Suppressor macrophage treated with lipopolysaccharide for 4 hours (primary cell): ENCODE results near the gene GIMAP8.
"Not testable (repeated sequence)": the region's sequence is repeated elsewhere in the genome, so short reads cannot be mapped to it uniquely, and the experiment has no call there.

Source experiments
- DNase-seq: peaks from one replicate; pipeline ENCODE4 v3.0.0-alpha.2; 2020

Gene GIMAP8

DNA sequence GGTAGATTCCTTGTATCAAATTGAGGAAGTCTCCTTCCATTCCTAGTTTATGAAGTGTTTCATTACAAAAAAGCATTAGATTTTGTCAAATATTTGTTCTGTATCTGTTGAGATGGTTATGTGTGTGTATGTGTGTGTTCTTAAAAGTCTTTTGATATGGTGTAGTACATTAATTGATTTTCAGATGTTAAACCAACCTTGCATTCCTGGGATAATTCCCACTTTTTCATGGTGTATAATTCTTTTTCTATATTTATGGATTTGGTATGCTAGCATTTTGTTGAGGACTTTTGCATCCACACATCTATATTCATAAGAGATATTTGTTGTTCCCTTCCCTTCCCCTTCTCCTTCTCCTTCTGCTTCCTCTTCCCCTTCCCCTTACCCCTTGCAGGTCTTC, 8.9 kb upstream of the GIMAP8 start:
- DNase-seq = no peak

- no peak for DNase-seq
Measured at GRCh38 chr7:150442811-150443210, 7.6 kb upstream of the GIMAP8 start.

DNA sequence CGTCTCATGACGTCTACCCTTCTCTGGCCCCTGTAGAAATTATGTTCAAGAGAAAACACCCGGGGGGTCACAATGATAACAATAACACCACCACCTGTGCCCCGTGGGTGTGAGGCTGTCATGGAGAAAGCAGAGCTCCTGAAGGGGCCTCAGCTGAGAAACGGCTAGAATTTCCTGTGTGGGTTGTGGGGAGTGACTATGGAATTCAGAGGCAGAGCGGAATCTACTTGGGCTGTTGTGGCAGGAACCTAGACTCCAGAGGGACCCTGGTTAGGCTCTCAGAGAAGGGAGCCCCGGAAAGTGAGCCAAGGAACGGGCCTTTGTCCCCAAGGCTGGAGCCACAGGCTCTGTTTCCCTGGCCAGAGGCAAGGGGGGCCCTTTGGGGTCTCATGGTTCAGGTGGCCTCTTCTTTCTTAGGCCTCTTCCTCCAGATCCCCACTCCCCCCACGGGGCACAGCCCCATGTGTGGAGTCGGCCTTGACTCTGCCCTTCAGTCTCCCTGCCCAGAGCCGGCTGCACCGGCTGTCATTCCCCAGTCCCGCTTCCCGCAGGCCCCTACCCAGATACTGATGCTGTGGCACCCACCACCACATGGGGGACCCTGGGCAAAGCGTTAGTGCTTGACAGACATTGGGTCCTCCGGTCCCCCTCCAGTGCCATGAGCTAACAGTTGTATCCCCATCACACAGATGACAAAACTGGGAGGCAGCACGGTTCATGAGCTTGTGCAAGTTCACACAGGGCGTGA, 6.5 kb upstream of the GIMAP8 start:
- DNase-seq = no peak

- DNase-seq = no peak
Measured at GRCh38 chr7:150444674-150445365, 5.6 kb upstream of the GIMAP8 start.

DNA sequence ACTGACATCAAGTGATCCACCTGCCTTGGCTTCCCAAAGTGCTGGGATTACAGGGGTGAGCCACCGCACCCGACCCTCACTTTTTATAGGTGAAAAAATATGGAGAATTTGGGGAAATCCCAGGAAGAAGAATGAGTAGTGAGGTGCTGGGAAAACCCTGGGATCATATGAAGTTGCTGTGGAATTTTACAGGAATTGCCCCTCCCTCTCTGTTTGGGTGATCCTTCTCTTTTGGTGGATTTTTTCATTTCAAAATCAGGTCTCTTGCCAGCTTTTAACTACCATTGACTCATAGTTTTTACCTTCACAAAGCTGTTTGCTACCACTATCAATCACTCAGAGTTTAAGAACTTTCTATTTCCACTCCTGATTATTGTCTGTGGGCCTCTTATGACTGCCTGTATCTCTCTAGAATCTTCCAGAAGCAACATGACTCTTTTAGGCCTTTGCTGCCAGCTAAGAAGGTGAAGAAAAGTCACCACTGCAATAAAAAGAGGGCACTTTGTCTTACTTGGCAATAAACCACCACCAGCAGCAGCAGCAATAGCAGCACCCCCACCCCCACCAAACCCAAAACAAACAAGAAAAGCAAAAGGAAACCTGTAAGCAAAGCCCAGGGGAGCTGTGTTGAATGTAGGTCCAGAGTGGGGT, 4.0 kb upstream of the GIMAP8 start:
- no peak for DNase-seq

DNA sequence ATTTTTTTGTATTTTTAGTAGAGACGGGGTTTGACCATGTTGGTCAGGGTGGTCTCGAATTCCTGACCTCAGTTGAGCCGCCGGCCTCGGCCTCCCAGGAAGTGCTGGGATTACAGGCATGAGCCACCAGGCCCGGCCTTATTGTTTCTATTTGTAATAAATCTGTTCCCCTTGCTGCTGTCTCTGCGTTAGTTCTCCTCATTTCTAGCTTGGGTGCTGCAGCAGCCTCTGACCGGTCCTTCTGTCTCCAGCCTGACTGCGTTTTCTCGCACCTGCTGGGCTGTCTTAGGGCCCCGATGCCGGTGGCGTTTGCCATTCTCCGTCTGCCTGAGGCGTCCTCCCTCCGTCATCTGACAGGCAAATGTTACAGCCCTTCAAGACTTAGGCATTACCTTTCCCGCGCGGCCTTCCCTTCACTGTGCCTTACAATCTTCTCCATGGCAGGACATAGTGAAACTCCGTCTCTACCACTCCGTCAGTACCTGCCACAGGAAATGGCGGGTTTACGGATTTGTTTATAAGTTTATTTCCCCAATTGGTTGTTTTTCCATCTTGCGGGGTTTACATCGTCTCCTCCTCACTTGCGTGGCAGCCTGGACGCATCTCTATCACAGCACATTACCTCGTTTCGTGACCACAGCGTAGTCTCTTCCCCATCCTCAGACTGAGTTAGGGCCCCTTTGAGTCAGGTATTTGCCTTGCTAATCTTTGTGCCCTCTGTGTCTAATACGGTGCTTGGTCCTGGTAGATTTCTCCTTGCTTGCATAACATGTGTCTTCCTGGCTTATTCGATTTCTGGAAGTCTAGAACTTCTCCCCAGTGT, 2.3 kb upstream of the GIMAP8 start:
- no peak for DNase-seq

DNA sequence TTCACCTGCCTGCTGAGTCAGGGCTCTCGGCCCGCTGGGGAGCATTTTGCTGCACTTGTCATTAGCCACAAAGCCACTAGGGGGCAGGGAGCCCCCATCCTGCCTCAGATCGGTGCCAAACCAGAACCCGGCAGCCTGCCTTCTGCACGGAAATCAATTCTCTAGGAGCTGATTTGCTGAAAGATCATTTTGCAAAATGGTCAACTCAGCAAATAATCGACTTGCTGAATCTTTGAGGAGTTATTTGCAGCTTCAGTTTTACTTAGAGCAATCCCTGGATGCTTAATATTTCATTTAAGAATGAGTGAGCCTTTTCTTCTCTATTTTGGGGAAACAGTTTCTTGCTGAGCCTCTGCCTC, 1.7 kb upstream of the GIMAP8 start:
- peak; percentile 83 for DNase-seq

- no peak for DNase-seq
Measured at GRCh38 chr7:150449206-150449952, 1.1 kb upstream of the GIMAP8 start.

DNA sequence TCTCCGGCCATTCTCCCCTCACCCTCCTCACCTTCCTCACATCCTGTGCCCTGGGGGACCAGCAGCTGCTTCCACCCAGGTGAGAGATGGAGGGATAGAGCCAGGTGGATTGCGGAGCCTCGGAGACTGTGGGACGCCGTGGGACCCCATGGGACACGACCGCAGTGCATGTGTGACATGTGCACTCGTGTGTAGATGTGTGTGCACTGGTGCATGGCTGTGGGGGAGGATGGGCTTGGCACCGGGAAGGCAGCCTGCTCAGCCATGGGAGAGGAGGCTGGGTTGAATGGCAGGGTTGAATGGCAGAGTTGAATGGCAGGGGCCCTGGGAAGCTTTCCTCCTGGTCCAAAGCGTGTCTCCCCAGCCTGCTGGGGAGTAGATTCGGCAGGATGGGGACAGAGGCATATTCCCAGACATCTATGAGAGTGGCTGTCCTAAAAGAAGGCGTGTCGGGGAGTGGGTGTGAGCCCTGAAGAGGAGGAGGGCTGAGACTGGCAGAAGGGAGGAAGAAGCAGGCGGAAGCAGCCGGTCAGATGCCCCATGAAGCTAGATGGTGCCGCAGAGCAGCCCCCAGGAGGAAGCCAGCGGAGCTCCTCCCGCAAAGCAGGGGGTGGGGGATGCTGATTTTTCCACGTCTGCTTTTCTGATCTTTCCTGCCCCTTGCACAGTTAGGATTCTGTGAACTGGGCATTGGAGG, 815 bp downstream of the GIMAP8 start:
- DNase-seq = peak; percentile 67

- peak; percentile 80 for DNase-seq
Measured at GRCh38 chr7:150451833-150452461, 1.5 kb downstream of the GIMAP8 start.

- no peak for DNase-seq
Measured at GRCh38 chr7:150453181-150453580, 2.8 kb downstream of the GIMAP8 start.

GRCh38 chr7:150453892-150454291, 3.5 kb downstream of the GIMAP8 start:
- no peak for DNase-seq

DNA sequence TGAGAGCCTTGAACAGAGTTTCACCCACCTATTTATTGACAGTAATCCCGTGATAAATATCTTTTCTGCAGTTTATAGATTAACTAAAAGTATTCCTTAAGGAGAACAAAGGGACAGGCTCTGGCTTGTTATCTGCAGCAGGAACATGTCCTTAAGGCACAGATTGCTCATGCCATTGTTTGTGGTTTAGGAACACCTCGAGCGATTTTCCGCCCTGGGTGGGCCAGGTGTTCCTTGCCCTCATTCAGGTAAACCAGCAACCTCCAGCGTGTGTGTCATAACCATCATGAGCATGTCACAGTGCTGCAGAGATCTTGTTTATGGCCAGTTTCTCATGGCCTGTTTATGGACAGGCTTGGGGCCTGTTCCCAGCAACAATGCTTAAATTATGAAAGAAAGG, 6.6 kb downstream of the GIMAP8 start:
- DNase-seq = not testable (repeated sequence)

DNA sequence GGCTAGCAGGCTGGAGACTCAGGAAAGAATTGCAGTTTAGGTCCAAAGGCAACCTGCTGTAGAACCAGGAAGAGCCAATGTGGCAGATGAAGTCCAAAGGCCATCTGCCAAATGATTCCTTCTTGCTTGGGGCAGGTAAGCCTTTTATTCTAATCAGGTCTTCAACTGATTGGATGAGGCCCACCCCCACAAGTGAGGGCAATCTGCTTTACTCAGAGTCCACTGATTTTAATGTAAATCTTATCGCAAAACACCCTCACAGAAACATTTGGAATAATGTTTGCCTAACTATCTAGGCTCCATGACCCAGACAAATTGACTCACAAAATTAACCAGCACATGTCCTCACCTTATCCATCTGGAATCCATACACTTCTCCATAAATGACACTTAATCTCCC, 7.8 kb downstream of the GIMAP8 start:
- DNase-seq = no peak

DNA sequence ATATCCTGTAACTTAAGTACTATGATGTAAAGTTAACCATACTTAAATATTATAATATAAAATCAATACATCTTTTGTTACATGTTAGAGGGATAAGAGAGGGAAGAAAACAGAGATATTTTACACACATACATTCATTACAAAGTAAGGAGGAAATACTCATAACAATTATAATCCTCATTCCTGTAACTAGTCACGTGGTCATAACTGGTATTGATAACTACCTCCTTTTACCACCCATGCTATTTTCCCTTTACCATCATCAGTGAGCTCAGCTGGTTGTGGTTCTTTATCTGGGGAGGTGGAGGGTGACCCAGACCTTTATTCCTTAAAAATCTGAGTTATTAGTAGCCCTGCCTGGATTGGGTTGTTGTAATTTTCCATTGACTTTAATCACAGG, 8.3 kb downstream of the GIMAP8 start:
- DNase-seq = no peak

DNA sequence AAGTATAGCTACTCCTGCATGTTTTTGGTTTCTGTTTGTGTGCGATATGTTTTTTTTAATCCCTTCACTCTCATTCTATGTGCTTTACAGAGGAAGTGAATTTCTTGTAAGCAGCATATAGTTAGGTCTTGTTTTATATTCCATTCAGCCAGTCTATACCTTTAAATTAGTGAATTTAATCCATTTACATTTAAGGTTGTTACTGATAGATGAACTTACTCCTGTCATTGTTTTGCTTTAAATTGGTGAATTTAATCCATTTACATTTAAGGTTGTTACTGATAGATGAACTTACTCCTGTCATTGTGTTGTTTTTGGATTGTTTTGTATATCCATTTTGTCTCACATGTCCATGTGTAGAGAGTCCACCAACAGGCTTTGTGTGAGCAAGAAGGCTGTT, 11.1 kb downstream of the GIMAP8 start:
- DNase-seq = no peak

DNA sequence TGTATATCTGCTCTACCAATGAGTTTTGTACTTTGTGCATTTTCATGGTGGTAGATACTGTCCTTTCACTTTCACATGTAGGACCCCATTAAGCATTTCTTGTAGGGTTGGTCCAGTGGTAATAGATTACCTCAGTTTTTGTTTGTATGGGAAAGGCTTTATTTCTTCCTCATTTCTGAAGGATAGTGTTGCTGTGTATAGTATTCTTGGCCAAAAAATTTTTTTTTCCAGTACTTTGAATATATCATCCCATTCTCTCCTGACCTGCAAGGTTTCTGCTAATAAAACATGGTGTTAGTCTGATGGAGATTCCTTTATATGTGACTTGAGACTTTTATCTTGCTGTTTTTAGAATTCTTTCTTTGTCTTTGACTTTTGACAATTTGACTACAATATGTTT, 12.0 kb downstream of the GIMAP8 start:
- no peak for DNase-seq

DNA sequence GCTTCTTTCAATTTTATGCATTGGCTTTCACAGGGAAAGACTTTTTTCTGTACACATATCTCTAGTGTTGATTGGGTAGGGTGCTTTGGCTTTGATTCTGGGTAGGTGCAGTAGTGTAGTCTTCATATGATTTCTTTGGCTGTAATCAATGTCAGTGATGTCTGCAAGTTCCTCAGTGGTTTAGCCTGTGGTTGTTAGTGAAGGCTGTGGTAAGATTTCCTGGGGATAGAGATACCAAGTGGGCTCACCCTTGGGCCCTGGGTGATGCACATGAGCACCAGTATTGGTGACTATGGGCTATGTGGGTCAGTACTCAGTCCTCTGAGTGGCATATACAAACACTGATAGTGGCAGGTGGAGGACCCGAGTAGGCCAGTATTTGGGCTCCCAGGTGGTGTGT, 13.0 kb downstream of the GIMAP8 start:
- no peak for DNase-seq

DNA sequence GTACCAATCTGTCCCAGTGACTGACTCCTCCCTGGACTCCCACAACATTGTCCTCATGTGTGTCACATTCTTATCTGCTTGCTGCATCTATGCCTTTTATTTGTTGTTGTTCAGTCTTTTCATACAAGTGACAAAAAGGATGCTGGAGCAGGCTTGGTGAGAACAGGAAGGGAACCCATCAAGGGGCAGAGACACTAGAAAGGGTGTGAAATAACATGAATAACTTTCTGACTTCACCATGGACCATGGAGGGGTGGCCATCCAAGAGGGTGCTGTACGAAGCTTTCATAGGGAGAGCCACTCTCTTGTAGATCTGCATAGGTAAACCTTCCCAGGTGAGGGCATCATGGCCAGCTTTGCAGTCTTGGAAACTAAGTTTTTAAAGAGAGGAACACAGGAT, 14.5 kb downstream of the GIMAP8 start:
- no peak for DNase-seq

GRCh38 chr7:150465414-150465813, 15.0 kb downstream of the GIMAP8 start:
- no peak for DNase-seq

DNA sequence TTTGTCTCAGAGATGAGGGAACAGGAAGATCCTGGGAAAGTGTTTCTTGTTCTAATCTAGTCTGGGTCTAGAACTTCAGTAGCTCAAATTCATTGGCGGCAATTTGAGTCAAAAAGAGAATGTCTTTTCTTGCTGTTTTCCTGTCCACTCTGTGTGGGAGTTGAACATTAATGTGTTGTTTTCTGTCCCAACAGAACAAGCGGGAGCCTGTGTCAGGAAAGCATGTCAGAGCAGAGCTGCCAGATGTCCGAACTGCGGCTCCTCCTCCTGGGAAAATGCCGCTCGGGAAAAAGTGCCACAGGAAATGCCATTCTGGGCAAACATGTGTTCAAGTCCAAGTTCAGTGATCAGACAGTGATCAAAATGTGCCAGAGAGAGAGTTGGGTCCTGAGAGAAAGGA, 16.0 kb downstream of the GIMAP8 start:
- no peak for DNase-seq

- DNase-seq = no peak
Measured at GRCh38 chr7:150468241-150468640, 17.8 kb downstream of the GIMAP8 start.
